GM12878 (cell line): ENCODE data around the gene ARHGAP26. TPM values are rescaled to one million over a fixed set of nuclear protein-coding genes. Genes with fewer than 3 reads are reported as not detected.

ENCODE experiments used
- ATAC-seq: fragments of 200-7000 bp; cut with Tn5 transposase; 3 replicates; pipeline ENCODE4 v1.9.1; 2020; ENCODE audit warnings: mild to moderate bottlenecking, moderate library complexity
- BruUV-seq: library from RNA; stranded (reverse); fragments of 400-500 nt; replicated peaks from 2 replicates; lab custom pipeline; 2021; lab: Mats Ljungman, UMichigan
- CTCF ChIA-PET: fragments of 300-600 bp; sonication (Branson Sonifier 250); formaldehyde crosslinking; extraction: SDS; loops from one replicate; lab custom pipeline; 2021; ENCODE audit warnings: inconsistent platforms; lab: Yijun Ruan, JAX
- POLR2A ChIA-PET: fragments of 350-600 bp; formaldehyde crosslinking; extraction: SDS; loops from one replicate; lab custom pipeline; 2021; ENCODE audit warnings: inconsistent platforms; lab: Charles Lee
- RAD21 ChIA-PET: fragments of 300-600 bp; sonication (Branson Sonifier 250); formaldehyde crosslinking; loops from one replicate; lab custom pipeline; 2023; ENCODE audit warnings: antibody characterized with exemption; ENCODE audit not compliant: unreplicated experiment; lab: Charles Lee
- SMC1A ChIA-PET: fragments of 300-600 bp; sonication (Branson Sonifier 250); formaldehyde crosslinking; loops from one replicate; lab custom pipeline; 2023; ENCODE audit not compliant: unreplicated experiment, uncharacterized antibody; lab: Charles Lee
- DNase-seq: peaks from one replicate; pipeline ENCODE4 v3.0.0-alpha.2; 2011; ENCODE audit warnings: low read depth, low spot score
- FAIRE-seq: peaks from 3 replicates; lab custom pipeline; 2011; peaks lifted over from hg19 to GRCh38; lab: Jason Lieb, UNC
- H2AFZ ChIP-seq: 2 replicates; pipeline ENCODE4 v1.6.0; 2011; ENCODE audit warnings: low read depth, low read length, control low read depth; ENCODE audit not compliant: control insufficient read depth
- H3K27ac ChIP-seq: 2 replicates; pipeline ENCODE4 v1.5.1; 2011; ENCODE audit warnings: control low read depth; ENCODE audit not compliant: control insufficient read depth, insufficient read depth
- H3K27me3 ChIP-seq, 2 experiments: replicated peaks in 1 of 2; 2 replicates each; pipeline versions ENCODE4 v1.6.0 to v1.6.1; 2011; ENCODE audit warnings: low read length in 1 of 2; ENCODE audit not compliant: control insufficient read depth in 2 of 2, insufficient read depth in 2 of 2
- H3K36me3 ChIP-seq, 2 experiments: 2 replicates each; pipeline ENCODE4 v1.5.1; 2011; ENCODE audit warnings: low read length in 1 of 2; ENCODE audit not compliant: control insufficient read depth in 2 of 2, insufficient read depth in 2 of 2
- H3K4me1 ChIP-seq: 2 replicates; pipeline ENCODE4 v1.6.1; 2011; ENCODE audit warnings: mild to moderate bottlenecking, low read length, moderate library complexity, mixed read lengths; ENCODE audit not compliant: control insufficient read depth, insufficient read depth
- H3K4me2 ChIP-seq: 2 replicates; pipeline ENCODE4 v1.6.0; 2011; ENCODE audit warnings: control low read depth; ENCODE audit not compliant: control insufficient read depth, insufficient read depth
- H3K4me3 ChIP-seq: fragments of 200-600 bp; sonication (generic); 2 replicates; pipeline ENCODE4 v1.5.1; 2016
- H3K79me2 ChIP-seq: 2 replicates; pipeline ENCODE4 v1.6.0; 2011; ENCODE audit warnings: low read length; ENCODE audit not compliant: control insufficient read depth, insufficient read depth
- H3K9ac ChIP-seq: 2 replicates; pipeline ENCODE4 v1.8.0; 2011; ENCODE audit warnings: low read length, control low read depth, mixed read lengths; ENCODE audit not compliant: control insufficient read depth, insufficient read depth
- H3K9me3 ChIP-seq: replicated peaks from 3 replicates; pipeline ENCODE4 v1.5.1; 2011; ENCODE audit warnings: mild to moderate bottlenecking, low read length; ENCODE audit not compliant: control insufficient read depth, insufficient read depth
- H4K20me1 ChIP-seq: 2 replicates; pipeline ENCODE4 v1.6.0; 2011; ENCODE audit not compliant: control insufficient read depth, insufficient read depth
- CBX5 ChIP-seq: sonication (generic); IDR thresholded peaks from 2 replicates; pipeline ENCODE4 v1.6.1; 2016; ENCODE audit warnings: low read depth, moderate library complexity, mild to moderate bottlenecking, inconsistent platforms
- GATAD2B ChIP-seq: fragments of 450-650 bp; conservative IDR thresholded peaks from 2 replicates; pipeline ENCODE4 v1.6.1; 2017; ENCODE audit warnings: low read depth, mild to moderate bottlenecking, moderate library complexity
- HDAC6 ChIP-seq: fragments of 200-600 bp; sonication (generic); IDR thresholded peaks from one replicate; pipeline ENCODE4 v1.8.0; 2017; ENCODE audit warnings: antibody characterized with exemption; ENCODE audit not compliant: unreplicated experiment
- HDGF ChIP-seq: fragments of 450-650 bp; IDR thresholded peaks from 2 replicates; pipeline ENCODE4 v1.6.1; 2016; ENCODE audit warnings: antibody characterized with exemption
- IKZF1 ChIP-seq: fragments of 450-650 bp; conservative IDR thresholded peaks from 2 replicates; pipeline ENCODE4 v1.6.1; 2017; ENCODE audit warnings: antibody characterized with exemption, mild to moderate bottlenecking
- MTA3 ChIP-seq: IDR thresholded peaks from 2 replicates; pipeline ENCODE4 v1.6.1; 2012; ENCODE audit warnings: low read length, inconsistent platforms, borderline replicate concordance
- NFYB ChIP-seq: IDR thresholded peaks from 2 replicates; pipeline ENCODE4 v1.6.1; 2011; ENCODE audit warnings: low read depth, mild to moderate bottlenecking, low read length, improper control_type of control experiment, moderate library complexity; ENCODE audit not compliant: insufficient read depth
- SIX5 ChIP-seq: IDR thresholded peaks from 2 replicates; pipeline ENCODE4 v1.6.1; 2011; ENCODE audit warnings: mild to moderate bottlenecking, low read depth, low read length, moderate library complexity; ENCODE audit not compliant: severe bottlenecking
- SPI1 ChIP-seq: IDR thresholded peaks from 2 replicates; pipeline ENCODE4 v1.6.1; 2011; ENCODE audit warnings: low read depth, mild to moderate bottlenecking, low read length, moderate library complexity, borderline replicate concordance; ENCODE audit not compliant: insufficient read depth
- WGBS: methylation state at CpG from one replicate; pipeline ENCODE4 v1.1.6; 2016; ENCODE audit warnings: low lambda C conversion rate; ENCODE audit not compliant: insufficient replicate concordance, insufficient coverage; ENCODE audit errors: missing lambda C conversion rate; 5-methylcytosine and 5-hydroxymethylcytosine counted together
- in situ Hi-C: fragments of 300-500 bp; cut with MboI; formaldehyde crosslinking; loops from 9 replicates; pipeline ENCODE4 v1.14.3; 2018; ENCODE audit warnings: mixed read lengths
- intact Hi-C: fragments of 100-400 bp; cut with micrococcal nuclease; formaldehyde crosslinking; loops from one replicate; pipeline ENCODE4 v1.14.2; 2022; ENCODE audit not compliant: unreplicated experiment
- polyA plus RNA-seq, 11 experiments: library from polyadenylated mRNA; depleted of rRNA in 4 of 11; unstranded in 6 of 11; stranded (reverse) in 5 of 11; fragments of >200 nt; fragmentation: Nextera tagmentation in 4 of 11; fragmentation: Illumina TruSeq in 1 of 11; extraction: Ambion mirVana in 4 of 11; extraction: Trizol in 1 of 11; gene quantifications; 1 replicate in 1 of 11; 2 replicates in 10 of 11; pipeline versions ENCODE4 v1.2.1 to v1.2.3, GENCODE V29; 2011 to 2016; ENCODE audit warnings: inconsistent platforms in 2 of 11, missing spikeins in 2 of 11, low read depth in 1 of 11
- total RNA-seq, 4 experiments: library from RNA; depleted of rRNA in 3 of 4; stranded (reverse); fragments of >200 nt in 3 of 4; fragmentation: Illumina TruSeq in 1 of 4; extraction: Trizol in 1 of 4; gene quantifications; 2 replicates each; pipeline versions ENCODE4 v1.2.1 to v1.2.3, GENCODE V29; 2013 to 2021
- TF ChIP-seq, protein P1 (sequence below): fragments of 450-650 bp; IDR thresholded peaks from 2 replicates; pipeline ENCODE4 v1.6.1; 2017; ENCODE audit warnings: mild to moderate bottlenecking

ARHGAP26 gene
- total and polyA plus RNA-seq, 10 of the 15 experiments (the other 5 are each of a cell fraction or from before 2014, with no cell fraction given) = 9.4 to 41.5 (median 19.3) TPM

DNA sequence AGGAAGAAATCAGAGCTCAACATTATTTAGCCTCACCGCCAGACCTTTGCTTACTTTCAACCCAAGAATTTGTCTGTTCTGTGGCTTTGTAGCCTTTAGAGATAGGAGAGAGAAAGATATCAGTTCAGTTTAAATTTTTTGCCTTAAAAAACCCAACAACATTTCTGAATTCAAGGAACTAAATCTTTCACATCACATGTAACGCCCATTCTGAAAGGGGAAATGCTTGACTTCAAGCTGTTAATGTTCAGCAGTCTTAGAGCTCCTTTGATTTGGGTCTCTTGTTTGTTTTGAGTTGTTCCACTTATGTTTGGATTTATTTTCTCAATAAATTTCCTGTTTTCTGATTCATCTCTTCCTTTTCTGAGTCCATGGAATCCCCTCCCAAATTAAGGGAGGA, 294.5 kb downstream of the ARHGAP26 start:
- ChIA-PET SMC1A (interaction anchor here (0.7 to 19.4 kb wide), 17 partner anchors 8 to 157 kb away, joined by 3 to 441 read pairs (median 5); no protein-coding TSS in a partner anchor), POLR2A (interaction anchor here (0.8 to 1.9 kb wide), 10 partner anchors 10 to 155 kb away, joined by 3 to 5 read pairs (median 4); no protein-coding TSS in a partner anchor), RAD21 (interaction anchor here (0.7 to 19.7 kb wide), 13 partner anchors 10 to 154 kb away, joined by 3 to 337 read pairs (median 3); no protein-coding TSS in a partner anchor), CTCF (interaction anchor here (0.7 to 2.3 kb wide), 5 partner anchors 9 to 1135 kb away, joined by 3 to 6 read pairs (median 5); no protein-coding TSS in a partner anchor)
- in situ Hi-C loops (no loop called here), intact Hi-C loops (no loop called here)
- Histone ChIP-seq H3K27me3 (no peaks in the 10 kb centered on the region), H3K4me2 (no peak overlapping the region), H2AFZ (no peak overlapping the region), H3K4me3 (no peak overlapping the region), H3K9me3 (no peaks in the 10 kb centered on the region), H4K20me1 (no peaks in the 10 kb centered on the region), H3K4me1 (peaks cover 32% of the 10 kb centered on the region), H3K9ac (no peak overlapping the region), H3K79me2 (peaks cover 3% of the 10 kb centered on the region), H3K36me3 (peaks cover 5 to 7% of the 10 kb centered on the region in 2 experiments; a peak in 3 of 4 replicates), H3K27ac (no peak overlapping the region)
- ATAC-seq (no peak), DNase-seq (no peak), FAIRE-seq (no peak)
- no TSS peak for BruUV-seq
- WGBS = 98% methylated on average over 2 of the region's 2 CpGs
- no peak for TF ChIP-seq IKZF1
- peak; percentile 30; the same call in 1 of the 2 replicates for TF ChIP-seq SPI1
- TF ChIP-seq, all 136 proteins: peak for 1

DNA sequence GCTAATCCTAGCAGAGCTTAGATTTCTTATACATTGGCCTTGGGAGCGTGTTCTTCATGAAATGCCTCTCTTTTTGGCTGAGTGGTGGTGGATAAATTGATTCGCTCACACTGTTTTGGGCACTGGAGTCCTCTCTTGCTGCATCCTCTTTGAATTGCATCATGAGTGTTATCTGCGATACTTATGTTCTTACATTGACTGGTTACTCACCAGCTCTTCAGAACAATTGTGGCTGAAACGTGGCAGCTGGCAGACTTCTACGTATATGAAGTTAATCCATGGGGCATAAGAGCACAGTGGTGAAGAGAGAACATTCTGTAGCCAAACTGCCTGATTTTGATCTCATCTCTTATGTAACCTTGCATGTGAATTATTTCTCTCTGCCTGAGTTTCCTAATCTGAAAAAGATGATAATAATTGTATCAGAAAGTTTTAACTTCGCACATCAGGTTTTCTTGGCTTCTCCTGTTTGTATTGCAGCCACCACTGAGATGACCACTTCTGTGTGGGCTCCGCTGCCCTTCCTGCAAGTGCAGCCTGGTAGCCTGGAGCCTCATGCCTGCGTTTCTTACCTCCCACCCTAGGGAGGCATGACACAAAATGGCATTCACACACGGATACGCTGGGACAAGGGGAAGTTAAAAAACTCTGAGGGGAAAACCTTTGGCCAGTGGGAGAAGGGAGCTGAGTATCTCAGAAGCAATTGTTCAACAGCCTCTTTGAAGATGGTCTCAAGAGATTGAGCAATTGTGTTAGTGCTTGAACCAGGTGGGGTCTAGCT, 295.2 kb downstream of the ARHGAP26 start:
- Histone ChIP-seq H3K9me3 (no peaks in the 10 kb centered on the region; the same call in 1 of the 3 replicates), H3K4me1 (peaks cover 32% of the 10 kb centered on the region), H3K4me2 (no peak overlapping the region; the same call in 1 of the 2 replicates), H3K36me3 (peaks cover 5 to 7% of the 10 kb centered on the region in 2 experiments; a peak in 3 of 4 replicates), H3K79me2 (peaks cover 3% of the 10 kb centered on the region), H4K20me1 (no peaks in the 10 kb centered on the region), H3K27ac (peak overlapping the region; percentile 82), H3K9ac (no peak overlapping the region), H3K4me3 (no peak overlapping the region), H3K27me3 (no peaks in the 10 kb centered on the region), H2AFZ (no peak overlapping the region)
- FAIRE-seq (no peak), ATAC-seq (no peak), DNase-seq (no peak)
- POLR2A ChIA-PET = interaction anchor here (0.8 to 1.9 kb wide), 10 partner anchors 8 to 154 kb away, joined by 3 to 5 read pairs (median 4); no protein-coding TSS in a partner anchor
- SMC1A ChIA-PET = interaction anchor here (0.6 to 19.4 kb wide), 24 partner anchors 8 to 157 kb away, joined by 3 to 441 read pairs (median 6); no protein-coding TSS in a partner anchor
- CTCF ChIA-PET = interaction anchor here (0.6 to 2.3 kb wide), 7 partner anchors 12 to 117 kb away, joined by 3 to 6 read pairs (median 3); no protein-coding TSS in a partner anchor
- in situ Hi-C loops = no loop called here
- intact Hi-C loops = no loop called here
- no TSS peak for BruUV-seq
- WGBS = 77% methylated on average over 10 of the region's 10 CpGs
- RAD21 ChIA-PET = interaction anchor here (0.7 to 19.7 kb wide), 16 partner anchors 11 to 148 kb away, joined by 3 to 337 read pairs (median 4); no protein-coding TSS in a partner anchor
- no peak for TF ChIP-seq NFYB
- no peak for TF ChIP-seq GATAD2B
- no peak for TF ChIP-seq CBX5
- TF ChIP-seq HDAC6 = no peak
- TF ChIP-seq, protein P1, sequence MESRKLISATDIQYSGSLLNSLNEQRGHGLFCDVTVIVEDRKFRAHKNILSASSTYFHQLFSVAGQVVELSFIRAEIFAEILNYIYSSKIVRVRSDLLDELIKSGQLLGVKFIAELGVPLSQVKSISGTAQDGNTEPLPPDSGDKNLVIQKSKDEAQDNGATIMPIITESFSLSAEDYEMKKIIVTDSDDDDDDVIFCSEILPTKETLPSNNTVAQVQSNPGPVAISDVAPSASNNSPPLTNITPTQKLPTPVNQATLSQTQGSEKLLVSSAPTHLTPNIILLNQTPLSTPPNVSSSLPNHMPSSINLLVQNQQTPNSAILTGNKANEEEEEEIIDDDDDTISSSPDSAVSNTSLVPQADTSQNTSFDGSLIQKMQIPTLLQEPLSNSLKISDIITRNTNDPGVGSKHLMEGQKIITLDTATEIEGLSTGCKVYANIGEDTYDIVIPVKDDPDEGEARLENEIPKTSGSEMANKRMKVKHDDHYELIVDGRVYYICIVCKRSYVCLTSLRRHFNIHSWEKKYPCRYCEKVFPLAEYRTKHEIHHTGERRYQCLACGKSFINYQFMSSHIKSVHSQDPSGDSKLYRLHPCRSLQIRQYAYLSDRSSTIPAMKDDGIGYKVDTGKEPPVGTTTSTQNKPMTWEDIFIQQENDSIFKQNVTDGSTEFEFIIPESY = no peak
- no peak for TF ChIP-seq HDGF
- TF ChIP-seq MTA3 = no peak
- TF ChIP-seq SIX5 = no peak
